Right lobe of liver (tissue), 4 donors: ENCODE results near the gene CCK.

Experiments
- CTCF ChIP-seq, 4 donors: fragments of 200-600 bp in 3 of 4; fragments of 450-650 bp in 1 of 4; IDR thresholded peaks; one replicate each; pipeline versions ENCODE4 v1.5.1 to v1.8.0; 2016 to 2022; ENCODE audit warnings: antibody characterized with exemption in 4 of 4, mild to moderate bottlenecking in 2 of 4
- POLR2A ChIP-seq: fragments of 450-650 bp; IDR thresholded peaks from one replicate; pipeline ENCODE4 v1.6.1; 2017; ENCODE audit warnings: antibody characterized with exemption, mild to moderate bottlenecking
- donor health status: DM: no; HTN: no; CAD: no.
- donor health status: DM: no; HTN: no; CAD: no.
- donor health status: DM: no; HTN: yes; CAD: no.

DNA sequence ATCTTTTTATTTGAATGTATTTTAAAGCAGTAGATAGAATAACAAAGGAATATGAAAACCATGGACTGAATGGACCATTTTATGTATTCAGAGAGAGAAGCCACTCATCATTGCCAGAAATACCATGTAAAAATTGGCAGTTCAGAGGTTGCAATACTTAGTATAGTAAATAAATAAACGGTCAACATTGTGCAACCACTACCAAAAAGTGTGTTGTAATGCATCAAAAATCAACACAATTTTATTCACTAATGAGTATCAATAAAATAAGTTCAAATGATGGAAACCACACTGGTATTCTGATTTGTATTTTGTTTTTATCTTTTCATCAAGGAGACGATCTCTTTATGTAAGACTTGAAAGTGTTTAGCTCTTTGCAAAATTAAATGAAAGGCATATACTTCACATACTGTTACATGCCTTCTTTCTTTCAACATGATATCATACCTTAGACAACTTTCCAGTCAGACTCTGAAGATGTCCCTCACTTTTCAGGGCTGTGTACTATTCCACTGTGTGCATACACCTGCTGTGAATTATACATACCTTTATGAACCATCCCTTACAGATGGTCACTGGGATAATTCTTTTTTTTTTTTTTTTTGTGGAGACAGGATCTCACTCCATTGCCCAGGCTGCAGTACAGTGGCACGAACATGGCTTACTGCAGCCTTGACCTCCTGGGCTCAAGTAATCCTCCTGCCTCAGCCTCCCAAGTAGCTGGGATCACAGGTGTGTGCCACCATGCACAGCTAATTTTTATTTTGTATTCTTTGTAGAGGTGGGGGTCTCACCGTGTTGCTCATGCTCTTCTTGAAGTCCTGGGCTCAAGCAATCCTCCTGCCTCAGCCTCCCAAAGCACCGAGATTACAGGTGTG is 40.3 kb downstream of the CCK start:
- TF ChIP-seq POLR2A: no peak
- TF ChIP-seq CTCF (IDR thresholded peaks at IDR 0.05): no peak
